Stimulated activated CD4-positive, alpha-beta T cell treated with anti-CD3 and anti-CD28 coated beads, Interleukin-15, amount 100 ng/mL, for 24 hours (primary cell): ENCODE results near the gene SEBOX.

ENCODE experiments used
- DNase-seq: peaks from one replicate; pipeline ENCODE4 v3.0.0-alpha.2; 2020

The SEBOX gene

GRCh38 chr17:28392491-28392890 lies 27.5 kb upstream of the SEBOX start:
- no peak for DNase-seq

- no peak for DNase-seq
Measured at GRCh38 chr17:28391401-28391800, 26.4 kb upstream of the SEBOX start.

- DNase-seq = no peak
Measured at GRCh38 chr17:28390984-28391383, 26.0 kb upstream of the SEBOX start.

DNA sequence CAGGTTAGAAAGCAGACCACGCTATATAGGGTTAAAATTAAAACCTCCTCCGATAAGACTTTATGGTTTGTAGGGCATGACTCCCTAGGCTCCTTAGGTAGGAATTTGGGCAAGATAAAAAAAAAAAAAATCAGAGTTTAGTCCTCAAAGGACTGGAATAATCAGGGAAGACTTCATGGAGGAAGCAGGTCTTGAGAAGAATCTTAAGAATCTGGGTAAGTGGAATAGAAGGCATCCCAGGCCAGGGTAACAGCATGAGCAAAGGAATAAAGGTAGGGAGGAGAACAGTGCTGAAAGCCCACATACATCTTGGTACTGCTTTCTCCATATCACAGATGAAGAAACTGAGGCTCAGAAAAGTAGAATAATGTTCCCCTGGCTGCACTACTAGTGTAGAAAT lies 25.6 kb upstream of the SEBOX start:
- no peak for DNase-seq

- no peak for DNase-seq
Measured at GRCh38 chr17:28390141-28390540, 25.1 kb upstream of the SEBOX start.

- no peak for DNase-seq
Measured at GRCh38 chr17:28388106-28388505, 23.1 kb upstream of the SEBOX start.

DNA sequence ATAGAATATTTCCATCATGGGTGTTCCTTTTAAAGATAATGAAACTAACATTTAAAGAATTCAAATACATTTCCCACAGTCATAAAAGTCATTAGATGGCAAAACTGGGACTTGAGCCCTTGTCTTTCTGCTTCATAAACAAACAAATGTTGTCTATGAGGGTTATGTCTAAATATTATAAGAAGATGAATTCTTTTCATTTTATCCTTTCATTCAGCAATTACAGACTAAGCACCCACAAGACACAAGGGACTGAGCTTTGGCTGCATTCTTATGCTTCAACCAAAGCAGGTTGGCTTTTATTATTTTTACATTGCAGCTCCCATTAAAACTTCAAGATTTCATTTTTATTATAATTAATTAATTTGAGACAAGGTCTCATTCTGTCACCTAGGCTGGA lies 21.4 kb upstream of the SEBOX start:
- DNase-seq = no peak

GRCh38 chr17:28385406-28385805 lies 20.4 kb upstream of the SEBOX start:
- DNase-seq = peak; percentile 51

DNA sequence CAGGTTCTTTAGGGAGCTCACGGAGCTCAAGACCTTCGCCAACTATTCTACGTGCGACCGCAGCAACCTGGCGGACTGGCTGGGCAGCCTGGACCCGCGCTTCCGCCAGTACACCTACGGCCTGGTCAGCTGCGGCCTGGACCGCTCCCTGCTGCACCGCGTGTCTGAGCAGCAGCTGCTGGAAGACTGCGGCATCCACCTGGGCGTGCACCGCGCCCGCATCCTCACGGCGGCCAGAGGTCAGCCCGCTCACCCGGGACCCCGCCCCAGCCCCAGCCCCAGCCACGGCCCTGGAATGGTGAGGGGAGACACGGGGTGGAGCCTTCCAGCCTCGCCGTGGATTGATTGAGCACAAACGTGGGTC lies 20.0 kb upstream of the SEBOX start:
- peak; percentile 29 for DNase-seq

GRCh38 chr17:28384281-28385036 lies 19.5 kb upstream of the SEBOX start:
- DNase-seq = peak; percentile 79

GRCh38 chr17:28381141-28381825 lies 16.3 kb upstream of the SEBOX start:
- peak; percentile 50 for DNase-seq

DNA sequence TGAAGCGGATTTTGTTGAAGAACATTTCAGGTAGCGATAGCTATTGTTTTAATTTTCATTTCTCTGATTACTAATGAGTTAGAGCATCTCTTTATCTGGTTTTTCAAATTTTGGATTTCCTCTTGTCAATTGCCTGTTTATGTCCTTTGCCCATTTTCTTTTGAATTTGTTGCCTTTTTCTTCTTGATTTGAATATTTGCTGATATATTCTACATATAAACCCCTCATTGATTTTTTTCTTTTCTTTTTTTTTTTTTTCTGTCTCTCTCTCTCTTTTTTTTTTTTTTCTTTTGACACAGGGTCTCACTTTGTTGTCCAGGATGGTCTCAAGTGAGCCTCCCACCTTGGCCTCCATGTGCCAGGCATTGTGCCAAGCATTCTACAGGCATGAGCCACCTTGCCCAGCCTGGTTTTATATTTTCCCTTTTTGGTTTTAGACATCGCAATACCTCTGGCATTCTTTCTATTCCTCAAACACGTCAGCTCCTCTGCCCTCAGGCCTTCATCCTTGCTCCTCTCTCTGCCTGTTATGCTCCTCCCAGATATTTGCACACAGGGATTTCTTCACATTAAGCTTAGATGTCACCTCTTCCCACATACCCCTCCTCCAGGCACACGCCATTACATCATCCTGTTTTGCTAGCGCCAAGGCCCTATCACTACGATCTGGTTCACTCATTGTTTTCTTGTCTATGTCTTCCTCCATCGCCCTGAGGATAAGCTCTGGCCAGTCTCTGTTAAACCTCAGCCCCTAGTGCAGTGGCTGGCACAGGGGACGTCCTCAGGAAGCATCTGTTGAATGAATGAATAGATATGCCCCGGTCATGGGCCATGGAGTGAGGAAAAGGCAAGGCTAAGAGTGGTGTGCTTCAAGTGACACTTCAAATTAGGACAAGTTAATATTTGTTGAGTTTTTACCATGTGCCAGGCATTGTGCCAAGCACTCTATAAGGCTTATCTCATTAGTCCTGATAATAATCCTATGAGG lies 15.1 kb upstream of the SEBOX start:
- DNase-seq = no peak

DNA sequence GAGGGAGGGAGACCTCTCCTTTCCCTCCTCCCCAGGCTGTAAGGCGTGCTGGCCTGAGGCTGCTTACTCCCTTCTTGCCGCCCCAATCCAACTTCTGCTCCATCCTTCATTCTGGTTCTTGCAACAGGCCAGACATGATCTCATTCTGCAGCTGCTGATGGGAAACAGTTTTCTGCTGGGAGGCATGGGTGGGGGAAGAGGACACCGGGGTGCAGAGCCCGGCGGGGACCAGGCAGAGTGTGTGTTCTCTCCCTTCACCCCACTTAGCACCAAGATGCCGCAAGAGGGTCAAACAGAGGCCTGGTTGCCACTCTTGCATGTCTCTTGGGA lies 7.9 kb upstream of the SEBOX start:
- DNase-seq = no peak

GRCh38 chr17:28372203-28372944 lies 7.4 kb upstream of the SEBOX start:
- peak; percentile 58 for DNase-seq

DNA sequence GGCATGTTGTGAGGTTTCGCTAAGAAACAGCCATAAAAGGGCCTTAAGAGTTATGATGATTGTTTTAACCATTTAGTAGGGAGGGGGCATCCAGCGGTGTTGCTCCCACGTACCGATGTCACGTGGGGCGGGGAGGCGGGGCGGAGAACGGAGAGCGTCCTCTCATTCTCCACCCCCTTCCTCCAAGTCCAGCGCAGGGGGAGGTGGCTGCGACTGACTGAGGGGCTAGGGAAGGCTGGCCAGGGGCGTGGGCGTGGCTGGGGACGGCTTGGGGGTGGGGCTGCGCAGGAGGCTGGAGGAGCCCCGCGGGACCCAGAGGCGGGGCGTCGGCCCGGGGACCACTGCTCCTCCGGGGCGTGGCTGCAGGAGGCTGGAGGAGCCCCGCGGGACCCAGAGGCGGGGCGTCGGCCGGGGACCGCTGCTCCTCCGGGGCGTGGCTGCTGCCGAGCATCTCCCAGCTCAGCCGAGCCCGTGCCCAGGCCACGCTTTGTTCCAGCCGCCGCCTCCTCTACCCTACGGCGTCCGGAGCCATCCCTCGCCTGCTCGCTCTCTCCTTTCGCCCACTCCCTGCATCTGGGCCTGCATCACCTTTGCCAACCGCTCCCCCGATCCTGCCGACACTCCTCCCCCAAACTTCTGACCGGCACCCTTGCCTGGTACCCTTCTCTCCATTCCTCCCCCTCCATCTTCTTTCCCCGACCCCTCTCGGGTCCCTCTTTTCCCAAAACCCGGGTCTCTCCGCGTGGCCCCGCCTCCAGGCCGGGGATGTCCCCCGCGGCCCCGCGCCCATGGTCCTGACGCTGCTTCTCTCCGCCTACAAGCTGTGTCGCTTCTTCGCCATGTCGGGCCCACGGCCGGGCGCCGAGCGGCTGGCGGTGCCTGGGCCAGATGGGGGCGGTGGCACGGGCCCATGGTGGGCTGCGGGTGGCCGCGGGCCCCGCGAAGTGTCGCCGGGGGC lies 6.5 kb upstream of the SEBOX start, which contains the start of gene SARM1:
TSS of gene SARM1 (plus strand) at position 450 of the 958 bp plus-strand sequence. CDS start at position 789, 339 bp downstream.
- peak; percentile 94 for DNase-seq

GRCh38 chr17:28370744-28371103 lies 5.7 kb upstream of the SEBOX start:
- DNase-seq = no peak

GRCh38 chr17:28370035-28370743 lies 5.2 kb upstream of the SEBOX start, which contains the start of gene VTN:
Gene VTN (minus strand): TSS chr17:28370307. CDS start chr17:28370203, 104 bp downstream.
- DNase-seq = no peak

GRCh38 chr17:28369684-28370034 lies 4.7 kb upstream of the SEBOX start:
- DNase-seq = no peak

DNA sequence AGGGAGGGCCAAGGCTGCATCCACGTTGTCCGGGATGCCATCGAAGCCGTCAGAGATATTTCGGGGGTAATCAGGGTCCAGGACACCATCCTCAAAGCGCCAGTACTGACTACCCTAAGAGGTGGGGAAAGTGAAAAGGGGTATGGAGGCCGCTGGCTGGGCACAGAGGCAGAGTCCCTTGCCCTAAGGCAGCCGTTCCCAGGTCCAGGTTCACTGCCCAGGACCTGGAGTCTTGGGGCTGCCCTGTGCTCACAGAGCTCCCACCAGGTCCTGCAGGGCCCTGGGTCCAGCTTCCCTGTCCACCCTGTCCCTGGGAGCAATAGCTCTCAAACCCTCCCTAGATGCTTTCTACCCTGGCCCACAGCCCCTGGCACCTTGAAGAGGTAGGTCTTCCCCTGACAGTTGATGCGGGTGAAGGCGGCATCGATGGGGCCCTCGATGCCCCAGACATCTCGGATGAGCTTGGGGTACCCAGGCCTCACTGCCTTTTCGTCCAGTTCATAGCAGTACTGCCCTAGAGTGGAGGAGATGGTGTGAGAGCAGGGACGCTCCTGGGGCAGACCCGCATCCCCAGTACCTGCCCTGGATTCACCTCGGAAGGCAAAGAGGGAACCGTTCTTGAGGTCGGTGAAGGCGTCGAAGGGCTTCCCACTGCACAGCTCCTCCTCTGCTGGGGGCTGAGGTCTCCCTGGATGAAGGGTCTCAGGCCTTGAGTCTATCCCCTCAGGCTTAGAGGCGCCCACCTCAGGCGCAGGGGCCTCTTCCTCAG lies 4.1 kb upstream of the SEBOX start:
- DNase-seq = no peak

- no peak for DNase-seq
Measured at GRCh38 chr17:28368306-28368831, 3.4 kb upstream of the SEBOX start.
